ENCODE results near the gene ELANE. TPM values are rescaled to one million over a fixed set of nuclear protein-coding genes. Genes with fewer than 3 reads are reported as not detected.

The ELANE gene
- total RNA-seq, 1 donor from 2014 or later: not detected

GRCh38 chr19:898663-899062 is 46.6 kb downstream of the ELANE start:
- no peak for DNase-seq (ENCODE audit: low spot score)
- no peak overlapping the region for H3K4me3 Mint-ChIP-seq (ENCODE audit: low read depth)
- H3K27me3 Mint-ChIP-seq (ENCODE audit: low read depth): no peaks in the 10 kb centered on the region
- no peaks in the 10 kb centered on the region for H3K9me3 Mint-ChIP-seq
- no peak overlapping the region for H3K27ac Mint-ChIP-seq
- no peaks in the 10 kb centered on the region for H3K4me1 Mint-ChIP-seq (ENCODE audit: low read depth)
- peaks cover 32% of the 10 kb centered on the region for H3K36me3 Mint-ChIP-seq (ENCODE audit: low read depth)
- intact Hi-C loops (cut with micrococcal nuclease): no loop called here

GRCh38 chr19:899336-900042 is 47.4 kb downstream of the ELANE start:
- DNase-seq (ENCODE audit: low spot score): no peak
- peaks cover 37% of the 10 kb centered on the region for H3K36me3 Mint-ChIP-seq (ENCODE audit: low read depth)
- no peaks in the 10 kb centered on the region for H3K9me3 Mint-ChIP-seq
- no peak overlapping the region for H3K27ac Mint-ChIP-seq
- H3K27me3 Mint-ChIP-seq (ENCODE audit: low read depth): no peaks in the 10 kb centered on the region
- peaks cover 4% of the 10 kb centered on the region for H3K4me1 Mint-ChIP-seq (ENCODE audit: low read depth)
- H3K4me3 Mint-ChIP-seq (ENCODE audit: low read depth): no peak overlapping the region
- intact Hi-C loops (cut with micrococcal nuclease): no loop called here

- peaks cover 4% of the 10 kb centered on the region for H3K4me1 Mint-ChIP-seq (ENCODE audit: low read depth)
- no peak overlapping the region for H3K4me3 Mint-ChIP-seq (ENCODE audit: low read depth)
- intact Hi-C loops (cut with micrococcal nuclease): no loop called here
- no peak overlapping the region for H3K27ac Mint-ChIP-seq
- DNase-seq (ENCODE audit: low spot score): no peak
- H3K36me3 Mint-ChIP-seq (ENCODE audit: low read depth): peaks cover 38% of the 10 kb centered on the region
- H3K27me3 Mint-ChIP-seq (ENCODE audit: low read depth): no peaks in the 10 kb centered on the region
- no peaks in the 10 kb centered on the region for H3K9me3 Mint-ChIP-seq
Observed at GRCh38 chr19:900043-900301, 47.9 kb downstream of the ELANE start.

GRCh38 chr19:900302-901111 is 48.4 kb downstream of the ELANE start:
- no peaks in the 10 kb centered on the region for H3K27me3 Mint-ChIP-seq (ENCODE audit: low read depth)
- H3K36me3 Mint-ChIP-seq (ENCODE audit: low read depth): peaks cover 38% of the 10 kb centered on the region
- intact Hi-C loops (cut with micrococcal nuclease): no loop called here
- H3K4me1 Mint-ChIP-seq (ENCODE audit: low read depth): peaks cover 4% of the 10 kb centered on the region
- H3K27ac Mint-ChIP-seq: no peak overlapping the region
- no peak overlapping the region for H3K4me3 Mint-ChIP-seq (ENCODE audit: low read depth)
- DNase-seq (ENCODE audit: low spot score): no peak
- no peaks in the 10 kb centered on the region for H3K9me3 Mint-ChIP-seq

- Mint-ChIP-seq H3K9me3 (no peaks in the 10 kb centered on the region), H3K4me3 (ENCODE audit: low read depth) (no peak overlapping the region), H3K4me1 (ENCODE audit: low read depth) (peaks cover 4% of the 10 kb centered on the region), H3K27me3 (ENCODE audit: low read depth) (no peaks in the 10 kb centered on the region), H3K36me3 (ENCODE audit: low read depth) (peaks cover 35% of the 10 kb centered on the region), H3K27ac (no peak overlapping the region)
- intact Hi-C loops (cut with micrococcal nuclease): no loop called here
- no peak for DNase-seq (ENCODE audit: low spot score)
Observed at GRCh38 chr19:901216-902092, 49.4 kb downstream of the ELANE start.

- H3K4me3 Mint-ChIP-seq (ENCODE audit: low read depth): no peak overlapping the region
- H3K27me3 Mint-ChIP-seq (ENCODE audit: low read depth): no peaks in the 10 kb centered on the region
- intact Hi-C loops (cut with micrococcal nuclease): no loop called here
- H3K9me3 Mint-ChIP-seq: no peaks in the 10 kb centered on the region
- H3K36me3 Mint-ChIP-seq (ENCODE audit: low read depth): peaks cover 31% of the 10 kb centered on the region
- peaks cover 6% of the 10 kb centered on the region for H3K4me1 Mint-ChIP-seq (ENCODE audit: low read depth)
- no peak for DNase-seq (ENCODE audit: low spot score)
- no peak overlapping the region for H3K27ac Mint-ChIP-seq
Observed at GRCh38 chr19:902093-902370, 49.9 kb downstream of the ELANE start.

GRCh38 chr19:902446-903226 is 50.5 kb downstream of the ELANE start:
- H3K9me3 Mint-ChIP-seq: no peaks in the 10 kb centered on the region
- no peak for DNase-seq (ENCODE audit: low spot score)
- H3K27ac Mint-ChIP-seq: no peak overlapping the region
- intact Hi-C loops (cut with micrococcal nuclease): no loop called here
- peaks cover 8% of the 10 kb centered on the region for H3K4me1 Mint-ChIP-seq (ENCODE audit: low read depth)
- peaks cover 30% of the 10 kb centered on the region for H3K36me3 Mint-ChIP-seq (ENCODE audit: low read depth)
- H3K27me3 Mint-ChIP-seq (ENCODE audit: low read depth): no peaks in the 10 kb centered on the region
- H3K4me3 Mint-ChIP-seq (ENCODE audit: low read depth): no peak overlapping the region

- Mint-ChIP-seq H3K27ac (no peak overlapping the region), H3K4me1 (ENCODE audit: low read depth) (peaks cover 8% of the 10 kb centered on the region), H3K4me3 (ENCODE audit: low read depth) (no peak overlapping the region), H3K27me3 (ENCODE audit: low read depth) (no peaks in the 10 kb centered on the region), H3K9me3 (no peaks in the 10 kb centered on the region), H3K36me3 (ENCODE audit: low read depth) (peaks cover 27% of the 10 kb centered on the region)
- intact Hi-C loops (cut with micrococcal nuclease): no loop called here
- DNase-seq (ENCODE audit: low spot score): no peak
Observed at GRCh38 chr19:903266-903797, 51.2 kb downstream of the ELANE start.

- no peak for DNase-seq (ENCODE audit: low spot score)
- intact Hi-C loops (cut with micrococcal nuclease): no loop called here
- Mint-ChIP-seq H3K4me3 (ENCODE audit: low read depth) (no peak overlapping the region), H3K27me3 (ENCODE audit: low read depth) (no peaks in the 10 kb centered on the region), H3K9me3 (no peaks in the 10 kb centered on the region), H3K36me3 (ENCODE audit: low read depth) (peaks cover 29% of the 10 kb centered on the region), H3K27ac (no peak overlapping the region), H3K4me1 (ENCODE audit: low read depth) (peaks cover 17% of the 10 kb centered on the region)
Observed at GRCh38 chr19:904545-904944, 52.4 kb downstream of the ELANE start.

Other genes starting within 250 kb of the ELANE start
- 90.1 and 94.7 TPM in 2 replicates for gene POLRMT, start 218.8 kb upstream of the ELANE start, total RNA-seq
- not detected in 2 replicates for gene FGF22, start 212.4 kb upstream of the ELANE start, total RNA-seq
- 83.2 and 89.4 TPM in 2 replicates for gene RNF126, start 189.1 kb upstream of the ELANE start, total RNA-seq
- 6.9 and 8.0 TPM in 2 replicates for gene FSTL3, start 175.9 kb upstream of the ELANE start, total RNA-seq
- gene PRSS57, start 156.9 kb upstream of the ELANE start, total RNA-seq: not detected in 2 replicates
- gene PALM, start 143.4 kb upstream of the ELANE start, total RNA-seq: not detected in 2 replicates
- not detected in 2 replicates for gene MISP, start 101.2 kb upstream of the ELANE start, total RNA-seq
- 735 and 739 TPM in 2 replicates for gene PTBP1, start 54.9 kb upstream of the ELANE start, total RNA-seq
- not detected in 2 replicates for gene PLPPR3, start 30.3 kb upstream of the ELANE start, total RNA-seq
- not detected in 2 replicates for gene AZU1, start 24.5 kb upstream of the ELANE start, total RNA-seq
- not detected in 2 replicates for gene PRTN3, start 11.3 kb upstream of the ELANE start, total RNA-seq
- 0.94 and 1.8 TPM in 2 replicates for gene CFD, start 7.4 kb downstream of the ELANE start, total RNA-seq
- 55.7 and 64.1 TPM in 2 replicates for gene MED16, start 40.9 kb downstream of the ELANE start, total RNA-seq
- gene RNU6-9, start 41.2 kb downstream of the ELANE start, total RNA-seq: not detected in 2 replicates
- gene R3HDM4, start 60.9 kb downstream of the ELANE start, total RNA-seq: 77.1 and 83.3 TPM in 2 replicates
- 7.1 and 8.0 TPM in 2 replicates for gene KISS1R, start 65.0 kb downstream of the ELANE start, total RNA-seq
- gene ARID3A, start 73.7 kb downstream of the ELANE start, total RNA-seq: 42.0 and 42.6 TPM in 2 replicates
- 88.6 and 94.9 TPM in 2 replicates for gene WDR18, start 132.0 kb downstream of the ELANE start, total RNA-seq
- 0.11 TPM in 1 of 2 replicates, not detected in the other for gene GRIN3B, start 148.1 kb downstream of the ELANE start, total RNA-seq
- gene TMEM259, start 168.8 kb downstream of the ELANE start, total RNA-seq: 137 and 138 TPM in 2 replicates
- gene RNU6-2, start 169.2 kb downstream of the ELANE start, total RNA-seq: not detected in 2 replicates
- gene CNN2, start 174.3 kb downstream of the ELANE start, total RNA-seq: 160 and 163 TPM in 2 replicates
- 17.2 and 19.6 TPM in 2 replicates for gene ABCA7, start 187.8 kb downstream of the ELANE start, total RNA-seq
- gene ARHGAP45, start 214.9 kb downstream of the ELANE start, total RNA-seq: 158 TPM in 2 replicates
- 260 and 272 TPM in 2 replicates for gene POLR2E, start 243.1 kb downstream of the ELANE start, total RNA-seq